ENCODE results near the gene METTL6.

- no peak for TF ChIP-seq CTCF (IDR thresholded peaks at IDR 0.05)
- TF ChIP-seq EZH2 (IDR thresholded peaks at IDR 0.05; ENCODE audit: borderline replicate concordance, insufficient read depth, low read depth, low read length, poor library complexity, severe bottlenecking) = no peak
Measured at GRCh38 chr3:15429080-15429479, 1.7 kb upstream of the METTL6 start.

Data from B cell (primary cell).